Bronchial epithelial cell (primary cell): ENCODE data around the gene POC1A. TPM values are rescaled to one million over a fixed set of nuclear protein-coding genes. Genes with fewer than 3 reads are reported as not detected.

Experiments used
- DNase-seq: peaks from one replicate; pipeline ENCODE4 v3.0.0-alpha.2; 2010; ENCODE audit warnings: low read depth
- FAIRE-seq: peaks from 2 replicates; lab custom pipeline; 2011; peaks lifted over from hg19 to GRCh38; lab: Jason Lieb, UNC
- H3K27me3 ChIP-seq: 2 replicates; pipeline ENCODE4 v1.5.1; 2011; ENCODE audit warnings: low read length; ENCODE audit not compliant: control insufficient read depth, insufficient read depth
- H3K36me3 ChIP-seq: 2 replicates; pipeline ENCODE4 v1.5.1; 2011; ENCODE audit warnings: low read length; ENCODE audit not compliant: control insufficient read depth, insufficient read depth
- H3K4me3 ChIP-seq: 2 replicates; pipeline ENCODE4 v1.5.1; 2011; ENCODE audit warnings: mild to moderate bottlenecking, low read depth, low read length, control low read depth
- total RNA-seq: library from RNA; depleted of rRNA; stranded (reverse); fragments of >200 nt; gene quantifications from 2 replicates; pipeline ENCODE4 v1.2.1, GENCODE V29; 2014
- TF ChIP-seq, protein P1 (sequence below): IDR thresholded peaks from 2 replicates; pipeline ENCODE4 v1.5.1; 2011; ENCODE audit warnings: mild to moderate bottlenecking, moderate library complexity, low read length, control low read depth, inconsistent platforms; ENCODE audit not compliant: insufficient read depth, severe bottlenecking

POC1A gene
- total RNA-seq, 1 donor from 2014 or later, result 1.8 TPM

DNA sequence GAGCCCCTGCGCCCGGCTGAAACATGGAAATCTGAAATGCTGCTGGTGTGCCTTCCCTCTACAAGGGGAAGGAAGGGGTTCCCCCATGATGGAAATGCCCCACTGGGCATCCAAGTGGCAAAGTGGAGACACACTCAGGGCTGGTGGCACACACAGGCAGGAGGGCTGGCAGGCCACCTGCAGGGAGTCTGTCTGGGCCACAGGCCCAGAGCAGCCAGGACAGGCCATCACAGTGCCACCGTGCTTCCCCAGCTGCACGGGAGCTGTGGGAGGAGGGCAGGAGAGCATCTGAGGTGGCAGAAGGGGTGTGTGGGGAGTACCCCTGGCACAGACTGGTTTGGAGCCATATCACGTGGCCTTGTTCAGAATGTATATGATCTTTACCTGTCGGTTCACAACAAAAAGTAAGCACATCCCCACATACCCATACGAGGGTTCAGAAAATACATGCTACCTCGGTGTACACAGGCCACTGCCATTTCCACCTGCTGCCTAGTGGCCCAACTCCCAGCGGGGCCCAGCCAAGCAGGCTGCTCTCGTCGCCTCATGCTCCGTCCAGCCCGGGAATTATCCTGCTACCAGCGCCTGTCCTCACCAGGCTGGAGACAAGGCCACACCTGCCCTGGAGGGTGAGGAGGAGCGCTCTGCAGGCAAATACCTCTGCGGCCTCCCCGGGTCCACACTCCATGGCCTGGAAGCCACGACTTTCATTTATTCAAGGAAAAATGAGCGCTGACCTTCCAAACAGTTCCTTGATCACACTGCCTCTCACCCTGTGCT is 75.3 kb downstream of the POC1A start:
- FAIRE-seq (peak; percentile 18), DNase-seq (no peak)
- Histone ChIP-seq H3K4me3 (no peak overlapping the region), H3K36me3 (no peaks in the 10 kb centered on the region), H3K27me3 (no peaks in the 10 kb centered on the region)
- TF ChIP-seq, protein P1, sequence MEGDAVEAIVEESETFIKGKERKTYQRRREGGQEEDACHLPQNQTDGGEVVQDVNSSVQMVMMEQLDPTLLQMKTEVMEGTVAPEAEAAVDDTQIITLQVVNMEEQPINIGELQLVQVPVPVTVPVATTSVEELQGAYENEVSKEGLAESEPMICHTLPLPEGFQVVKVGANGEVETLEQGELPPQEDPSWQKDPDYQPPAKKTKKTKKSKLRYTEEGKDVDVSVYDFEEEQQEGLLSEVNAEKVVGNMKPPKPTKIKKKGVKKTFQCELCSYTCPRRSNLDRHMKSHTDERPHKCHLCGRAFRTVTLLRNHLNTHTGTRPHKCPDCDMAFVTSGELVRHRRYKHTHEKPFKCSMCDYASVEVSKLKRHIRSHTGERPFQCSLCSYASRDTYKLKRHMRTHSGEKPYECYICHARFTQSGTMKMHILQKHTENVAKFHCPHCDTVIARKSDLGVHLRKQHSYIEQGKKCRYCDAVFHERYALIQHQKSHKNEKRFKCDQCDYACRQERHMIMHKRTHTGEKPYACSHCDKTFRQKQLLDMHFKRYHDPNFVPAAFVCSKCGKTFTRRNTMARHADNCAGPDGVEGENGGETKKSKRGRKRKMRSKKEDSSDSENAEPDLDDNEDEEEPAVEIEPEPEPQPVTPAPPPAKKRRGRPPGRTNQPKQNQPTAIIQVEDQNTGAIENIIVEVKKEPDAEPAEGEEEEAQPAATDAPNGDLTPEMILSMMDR, result no peak

DNA sequence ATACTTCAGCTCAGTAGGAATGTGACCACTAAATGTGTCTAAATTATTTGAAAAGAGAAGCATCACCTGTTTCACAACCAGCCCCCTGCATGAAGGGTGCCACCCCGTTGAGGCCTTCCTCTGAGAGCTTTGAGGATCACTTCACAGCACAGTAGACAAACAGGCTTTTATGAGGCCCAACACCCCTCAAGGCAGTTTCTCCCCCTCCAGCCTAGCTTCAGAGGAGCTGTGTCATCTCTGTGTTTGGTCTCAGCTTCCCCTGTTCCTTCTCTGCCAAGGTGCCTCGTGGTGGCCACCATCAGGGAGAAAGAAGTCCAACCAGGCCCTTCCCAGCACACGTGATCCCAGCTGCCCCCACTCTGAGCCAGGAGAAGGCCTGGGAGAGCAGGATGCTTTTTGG is 76.3 kb downstream of the POC1A start:
- H3K27me3 ChIP-seq, result no peaks in the 10 kb centered on the region
- no peak overlapping the region for H3K4me3 ChIP-seq
- DNase-seq (no peak), FAIRE-seq (no peak)
- H3K36me3 ChIP-seq, result no peaks in the 10 kb centered on the region
- TF ChIP-seq, protein P1, result no peak

DNA sequence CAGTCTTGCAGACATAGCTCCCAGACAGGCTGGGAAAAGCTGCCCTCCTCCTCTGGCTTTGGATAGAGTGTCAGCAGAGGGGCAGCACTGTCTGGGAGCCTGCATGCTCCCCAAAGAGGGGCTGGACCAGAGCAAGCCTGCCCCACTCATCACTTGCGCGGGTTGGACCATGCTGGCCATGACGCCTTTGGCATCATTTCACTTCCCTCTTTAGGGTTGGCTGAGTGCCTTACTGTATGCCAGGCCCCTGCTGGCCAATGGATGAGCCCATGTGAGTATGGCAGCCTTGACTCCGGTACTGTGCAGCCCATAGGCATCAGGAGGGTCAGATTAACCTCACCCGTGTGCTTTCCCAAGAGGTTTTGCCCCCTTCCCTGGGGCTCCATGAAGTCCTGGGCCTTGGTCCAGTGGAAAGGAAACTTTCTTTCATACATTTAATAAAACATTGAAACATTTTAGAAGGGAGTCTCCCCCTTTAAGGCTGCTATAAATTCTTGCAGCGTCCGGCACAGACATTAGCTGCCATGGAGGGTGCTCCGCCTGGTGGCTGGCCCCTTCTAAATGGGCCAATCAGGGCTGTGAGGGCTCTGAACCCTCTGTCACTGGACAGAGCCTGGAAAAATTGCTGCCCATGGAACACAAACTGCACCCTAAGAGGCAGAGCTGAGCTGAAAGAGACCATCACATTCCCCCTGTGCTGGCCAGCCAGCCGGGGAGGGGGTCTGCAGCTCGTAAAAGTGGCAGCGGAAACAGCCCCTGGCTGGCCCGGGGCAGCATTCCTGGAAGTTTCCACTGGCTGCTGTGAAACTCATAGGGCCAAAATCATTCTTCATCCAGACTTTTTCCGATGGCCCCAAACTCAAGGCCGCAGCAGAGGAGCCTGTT is 77.1 kb downstream of the POC1A start:
- FAIRE-seq (no peak), DNase-seq (no peak)
- no peaks in the 10 kb centered on the region for H3K27me3 ChIP-seq
- no peak overlapping the region for H3K4me3 ChIP-seq
- no peaks in the 10 kb centered on the region for H3K36me3 ChIP-seq
- TF ChIP-seq, protein P1, result no peak

DNA sequence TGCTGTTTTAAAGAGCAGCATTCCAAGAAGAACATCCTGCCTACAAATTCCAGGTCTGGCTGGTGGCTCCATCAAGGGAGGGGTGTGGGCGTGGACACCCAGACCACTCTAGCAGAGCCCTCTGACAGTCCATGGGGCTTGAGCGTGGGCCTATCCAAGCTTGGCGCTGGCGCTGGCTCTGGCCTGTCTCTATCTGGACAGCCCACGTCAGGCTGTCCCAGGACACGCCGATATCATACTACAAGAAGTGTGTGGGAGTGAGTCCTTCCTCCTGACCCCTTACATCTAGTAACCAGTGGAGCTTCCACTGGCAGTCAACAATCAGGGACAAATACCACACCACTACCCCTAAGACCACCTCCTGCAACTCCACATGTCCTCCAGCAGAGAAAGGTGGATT is 80.7 kb downstream of the POC1A start:
- Histone ChIP-seq H3K36me3 (no peaks in the 10 kb centered on the region), H3K4me3 (no peak overlapping the region), H3K27me3 (no peaks in the 10 kb centered on the region)
- TF ChIP-seq, protein P1, result no peak
- FAIRE-seq, result no peak
- DNase-seq, result no peak

DNA sequence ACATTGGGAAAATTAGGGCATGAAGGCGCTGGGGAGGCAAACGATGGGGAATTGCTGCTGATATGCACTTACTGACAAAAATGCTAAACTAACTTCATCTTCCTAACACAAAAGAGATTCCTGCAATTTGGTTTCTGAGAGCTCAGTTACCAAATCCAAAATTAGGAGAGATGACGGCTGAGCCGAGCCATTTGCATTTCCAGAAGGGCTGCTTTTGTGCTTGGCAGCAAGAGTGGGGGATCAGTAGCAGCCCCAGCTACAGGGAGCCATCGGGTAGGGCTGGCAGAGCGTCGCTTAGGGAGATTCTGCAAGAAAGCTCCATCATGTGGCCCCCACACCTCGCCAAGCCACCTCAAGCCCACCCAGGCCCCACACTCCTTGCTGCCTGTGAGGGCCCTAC is 81.8 kb downstream of the POC1A start:
- TF ChIP-seq, protein P1, result no peak
- no peaks in the 10 kb centered on the region for H3K36me3 ChIP-seq
- no peak for DNase-seq
- H3K27me3 ChIP-seq, result no peaks in the 10 kb centered on the region
- no peak for FAIRE-seq
- H3K4me3 ChIP-seq, result no peak overlapping the region
